ENCODE results near the gene IP6K3. TPM values are rescaled to one million over a fixed set of nuclear protein-coding genes. Genes with fewer than 3 reads are reported as not detected.
A peak's percentile ranks its signal among the peaks of the same experiment; 100 is the strongest.

Gene IP6K3
- polyA plus RNA-seq, 1 of the 3 experiments (the other 2 are of a cell fraction), result 0.21 TPM

DNA sequence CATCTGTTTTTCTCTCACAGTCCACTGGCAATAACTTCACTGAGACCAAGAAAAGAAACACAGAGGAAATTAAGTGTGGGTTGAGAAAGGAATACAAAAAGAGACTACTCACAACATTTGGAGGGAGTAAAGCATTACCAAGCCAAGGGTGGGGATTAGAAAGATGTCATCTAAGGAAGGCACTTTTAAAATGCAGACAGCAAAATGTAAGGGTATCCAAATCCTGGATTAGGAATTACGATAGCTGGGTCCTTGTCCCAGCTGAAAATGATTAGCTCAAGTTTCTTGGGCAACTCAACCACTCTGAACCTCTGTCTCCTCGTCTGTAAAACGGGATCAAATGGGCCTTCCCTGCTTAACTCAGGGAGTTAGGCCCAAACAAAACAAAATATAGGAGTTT lies 40.0 kb upstream of the IP6K3 start:
- 87% methylated on average over 3 of the region's 3 CpGs for WGBS (ENCODE audit: low lambda C conversion rate)
- Histone ChIP-seq H3K36me3 (replicated peaks in 1 of 2; ENCODE audit: control insufficient read depth in 1 of 2, insufficient read depth in 2 of 2, low read length in 1 of 2) (peaks cover 22 to 44% of the 10 kb centered on the region in 2 experiments), H3K27ac (ENCODE audit: low read depth in 2 of 2, low read length in 1 of 2) (peak overlapping the region in 1 of 2 experiments; percentile 77; a peak in 2 of 4 replicates), H3K9me2 (no peaks in the 10 kb centered on the region), H3F3A (replicated peaks; ENCODE audit: insufficient read depth) (peaks cover 17% of the 10 kb centered on the region), H2AFZ (ENCODE audit: low read depth) (no peak overlapping the region), H3K4me3 (ENCODE audit: low read depth in 2 of 2, low read length in 1 of 2) (peak overlapping the region; percentile 80 to 88; a peak in 3 of 4 replicates), H3K4me1 (ENCODE audit: control insufficient read depth in 1 of 2, insufficient read depth in 2 of 2, low read depth in 1 of 2, low read length in 1 of 2) (peaks cover 34 to 40% of the 10 kb centered on the region in 2 experiments), H3K9me3 (no peaks in the 10 kb centered on the region), H3K27me3 (ENCODE audit: insufficient read depth) (no peaks in the 10 kb centered on the region), H3K9ac (peak overlapping the region; percentile 92), H3K79me2 (ENCODE audit: insufficient read depth) (peaks cover 71% of the 10 kb centered on the region), H3K4me2 (peak overlapping the region; percentile 95), H4K20me1 (ENCODE audit: insufficient read depth) (peaks cover 28% of the 10 kb centered on the region)
- TF ChIP-seq POLR2AphosphoS5 (IDR thresholded peaks at IDR 0.05; ENCODE audit: low read depth, low read length) (no peak), PBX3 (IDR thresholded peaks at IDR 0.05) (no peak), CTCF (IDR thresholded peaks at IDR 0.05) (no peak), SMC3 (IDR thresholded peaks at IDR 0.05; ENCODE audit: low read depth, low read length) (no peak), FOXJ3 (CRISPR knock-in tag; IDR thresholded peaks at IDR 0.05) (no peak), TAF1 (IDR thresholded peaks at IDR 0.05; ENCODE audit: borderline replicate concordance, low read depth, low read length) (no peak), IRF3 (IDR thresholded peaks at IDR 0.05; ENCODE audit: low read depth, low read length) (no peak), TCF12 (IDR thresholded peaks at IDR 0.05) (no peak), MXI1 (IDR thresholded peaks at IDR 0.05; ENCODE audit: low read depth, low read length) (no peak), MAX (IDR thresholded peaks at IDR 0.05; ENCODE audit: low read depth) (no peak), CHD2 (IDR thresholded peaks at IDR 0.05; ENCODE audit: low read length, partially characterized antibody) (no peak), MEF2A (IDR thresholded peaks at IDR 0.05; ENCODE audit: borderline replicate concordance, low read depth) (no peak), RXRA (IDR thresholded peaks at IDR 0.05; ENCODE audit: borderline replicate concordance, low read depth) (no peak), SIN3A (IDR thresholded peaks at IDR 0.05; ENCODE audit: borderline replicate concordance, low read depth, low read length) (no peak)
- TF ChIP-seq, protein P1, sequence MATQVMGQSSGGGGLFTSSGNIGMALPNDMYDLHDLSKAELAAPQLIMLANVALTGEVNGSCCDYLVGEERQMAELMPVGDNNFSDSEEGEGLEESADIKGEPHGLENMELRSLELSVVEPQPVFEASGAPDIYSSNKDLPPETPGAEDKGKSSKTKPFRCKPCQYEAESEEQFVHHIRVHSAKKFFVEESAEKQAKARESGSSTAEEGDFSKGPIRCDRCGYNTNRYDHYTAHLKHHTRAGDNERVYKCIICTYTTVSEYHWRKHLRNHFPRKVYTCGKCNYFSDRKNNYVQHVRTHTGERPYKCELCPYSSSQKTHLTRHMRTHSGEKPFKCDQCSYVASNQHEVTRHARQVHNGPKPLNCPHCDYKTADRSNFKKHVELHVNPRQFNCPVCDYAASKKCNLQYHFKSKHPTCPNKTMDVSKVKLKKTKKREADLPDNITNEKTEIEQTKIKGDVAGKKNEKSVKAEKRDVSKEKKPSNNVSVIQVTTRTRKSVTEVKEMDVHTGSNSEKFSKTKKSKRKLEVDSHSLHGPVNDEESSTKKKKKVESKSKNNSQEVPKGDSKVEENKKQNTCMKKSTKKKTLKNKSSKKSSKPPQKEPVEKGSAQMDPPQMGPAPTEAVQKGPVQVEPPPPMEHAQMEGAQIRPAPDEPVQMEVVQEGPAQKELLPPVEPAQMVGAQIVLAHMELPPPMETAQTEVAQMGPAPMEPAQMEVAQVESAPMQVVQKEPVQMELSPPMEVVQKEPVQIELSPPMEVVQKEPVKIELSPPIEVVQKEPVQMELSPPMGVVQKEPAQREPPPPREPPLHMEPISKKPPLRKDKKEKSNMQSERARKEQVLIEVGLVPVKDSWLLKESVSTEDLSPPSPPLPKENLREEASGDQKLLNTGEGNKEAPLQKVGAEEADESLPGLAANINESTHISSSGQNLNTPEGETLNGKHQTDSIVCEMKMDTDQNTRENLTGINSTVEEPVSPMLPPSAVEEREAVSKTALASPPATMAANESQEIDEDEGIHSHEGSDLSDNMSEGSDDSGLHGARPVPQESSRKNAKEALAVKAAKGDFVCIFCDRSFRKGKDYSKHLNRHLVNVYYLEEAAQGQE (IDR thresholded peaks at IDR 0.05; ENCODE audit: low read depth, low read length), result no peak
- TF ChIP-seq, protein P2, sequence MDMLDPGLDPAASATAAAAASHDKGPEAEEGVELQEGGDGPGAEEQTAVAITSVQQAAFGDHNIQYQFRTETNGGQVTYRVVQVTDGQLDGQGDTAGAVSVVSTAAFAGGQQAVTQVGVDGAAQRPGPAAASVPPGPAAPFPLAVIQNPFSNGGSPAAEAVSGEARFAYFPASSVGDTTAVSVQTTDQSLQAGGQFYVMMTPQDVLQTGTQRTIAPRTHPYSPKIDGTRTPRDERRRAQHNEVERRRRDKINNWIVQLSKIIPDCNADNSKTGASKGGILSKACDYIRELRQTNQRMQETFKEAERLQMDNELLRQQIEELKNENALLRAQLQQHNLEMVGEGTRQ (IDR thresholded peaks at IDR 0.05; ENCODE audit: borderline replicate concordance, low read depth, low read length), result no peak
- TF ChIP-seq, protein P3, sequence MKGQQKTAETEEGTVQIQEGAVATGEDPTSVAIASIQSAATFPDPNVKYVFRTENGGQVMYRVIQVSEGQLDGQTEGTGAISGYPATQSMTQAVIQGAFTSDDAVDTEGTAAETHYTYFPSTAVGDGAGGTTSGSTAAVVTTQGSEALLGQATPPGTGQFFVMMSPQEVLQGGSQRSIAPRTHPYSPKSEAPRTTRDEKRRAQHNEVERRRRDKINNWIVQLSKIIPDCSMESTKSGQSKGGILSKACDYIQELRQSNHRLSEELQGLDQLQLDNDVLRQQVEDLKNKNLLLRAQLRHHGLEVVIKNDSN (IDR thresholded peaks at IDR 0.05; ENCODE audit: borderline replicate concordance, low read depth), result no peak
- DNase-seq, result no peak
- POLR2A ChIA-PET, result no interaction called here
- CTCF ChIA-PET, result interaction anchor here (1.5 to 7.1 kb wide), 3 partner anchors 17 to 241 kb away, joined by 6 to 53 read pairs (median 7); no protein-coding TSS in a partner anchor

All from SK-N-SH (cell line).